HG03095 (cell line): ENCODE measurements around the gene OXER1.

Experiments
- ATAC-seq: cut with Tn5 transposase; IDR thresholded peaks from one replicate; pipeline ENCODE4 v1.9.1; 2021; ENCODE audit warnings: moderate library complexity; ENCODE audit not compliant: unreplicated experiment

Gene OXER1, protein sequence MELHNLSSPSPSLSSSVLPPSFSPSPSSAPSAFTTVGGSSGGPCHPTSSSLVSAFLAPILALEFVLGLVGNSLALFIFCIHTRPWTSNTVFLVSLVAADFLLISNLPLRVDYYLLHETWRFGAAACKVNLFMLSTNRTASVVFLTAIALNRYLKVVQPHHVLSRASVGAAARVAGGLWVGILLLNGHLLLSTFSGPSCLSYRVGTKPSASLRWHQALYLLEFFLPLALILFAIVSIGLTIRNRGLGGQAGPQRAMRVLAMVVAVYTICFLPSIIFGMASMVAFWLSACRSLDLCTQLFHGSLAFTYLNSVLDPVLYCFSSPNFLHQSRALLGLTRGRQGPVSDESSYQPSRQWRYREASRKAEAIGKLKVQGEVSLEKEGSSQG

DNA sequence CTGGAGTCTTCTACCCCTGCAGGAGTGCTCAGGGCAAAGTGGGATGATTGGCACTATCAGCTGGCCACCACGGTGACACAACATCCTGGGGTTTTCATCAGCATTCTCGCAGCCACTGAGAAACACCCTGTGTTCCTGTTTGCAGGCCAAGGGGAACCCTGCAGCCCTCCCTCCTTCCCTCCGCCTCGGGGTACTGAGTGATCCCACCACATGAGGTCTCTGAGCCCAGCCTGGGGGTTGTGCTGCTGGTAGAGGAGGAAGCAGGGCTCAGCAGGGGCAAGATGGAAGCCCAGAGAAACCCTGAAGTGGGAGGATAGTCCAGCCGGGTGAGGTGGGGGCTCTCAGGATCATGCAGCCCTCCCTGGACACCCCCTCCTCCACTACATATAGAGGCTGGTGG, at the start of gene OXER1:
Gene OXER1, minus strand, starts transcription at position 40 of the 400 bp plus-strand sequence. CDS start 73 bp downstream, outside the sequence.
- no peak for ATAC-seq

DNA sequence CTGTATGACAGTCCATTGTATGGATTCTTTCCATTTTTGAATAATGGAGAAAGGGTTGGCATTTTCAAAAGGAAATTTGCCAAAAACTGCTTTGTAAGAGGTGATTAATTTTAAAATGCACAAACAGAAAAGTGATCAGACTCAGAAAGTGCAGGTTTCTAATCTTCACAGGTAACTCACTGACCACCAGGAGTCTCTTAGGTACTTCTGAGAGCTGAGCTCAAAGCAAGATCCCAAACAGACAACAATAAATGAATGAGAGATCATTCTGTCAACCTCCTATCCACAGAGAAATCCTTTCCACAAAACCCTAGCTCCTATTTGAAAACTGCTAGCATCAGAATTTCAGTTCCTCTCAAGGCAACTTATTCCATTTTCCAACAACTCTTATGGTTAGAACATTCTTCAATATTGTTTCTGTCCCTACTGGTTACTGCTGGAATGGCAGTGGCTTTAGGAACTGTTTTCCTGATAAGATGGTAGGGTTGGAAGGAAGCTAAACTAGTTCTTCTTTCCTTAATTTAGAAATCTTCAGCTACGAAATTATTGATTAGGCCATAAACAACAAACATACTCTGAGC, 49.1 kb upstream of the OXER1 start:
- ATAC-seq, result no peak

DNA sequence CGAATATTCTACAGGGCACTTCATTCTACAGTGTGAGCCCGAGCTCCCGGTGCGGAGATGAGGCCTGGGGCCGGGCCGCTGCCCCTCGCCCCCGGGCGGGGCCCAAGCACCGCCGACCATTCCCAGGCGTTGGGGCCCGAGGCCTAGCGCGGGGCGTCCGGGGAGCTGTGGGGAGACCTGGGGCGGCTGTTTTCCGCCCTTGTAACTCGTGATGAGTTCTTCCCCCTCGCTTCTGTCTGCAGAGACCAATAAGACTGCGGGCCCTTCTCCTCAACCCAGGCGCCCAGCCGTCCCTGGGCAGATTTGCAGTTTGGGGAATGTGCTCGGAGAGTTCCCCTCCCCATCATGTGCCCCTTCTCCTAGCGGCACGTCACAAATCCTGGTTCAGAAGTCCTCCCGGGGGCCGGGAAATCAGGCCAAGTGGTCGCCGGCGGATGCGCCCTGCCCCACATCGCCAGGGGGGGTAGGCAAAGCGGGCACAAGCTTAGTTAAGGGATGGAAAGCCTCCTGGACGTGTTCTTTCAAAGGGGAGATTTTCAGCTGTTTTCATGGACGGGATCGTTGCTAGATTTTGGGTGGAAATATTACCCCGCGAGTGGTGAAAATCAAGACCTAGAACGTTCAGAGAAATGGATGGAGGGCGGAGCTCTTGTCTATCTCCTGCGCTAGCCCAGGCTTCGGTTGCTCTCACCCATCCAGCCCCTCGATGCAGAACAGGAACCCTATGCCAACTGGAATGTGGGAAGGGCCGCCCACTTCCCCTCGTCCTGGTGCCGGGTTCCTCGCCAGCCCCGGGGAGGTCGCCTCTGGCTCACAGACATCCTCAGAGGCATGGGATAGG, 47.3 kb upstream of the OXER1 start:
- peak; percentile 5 for ATAC-seq

DNA sequence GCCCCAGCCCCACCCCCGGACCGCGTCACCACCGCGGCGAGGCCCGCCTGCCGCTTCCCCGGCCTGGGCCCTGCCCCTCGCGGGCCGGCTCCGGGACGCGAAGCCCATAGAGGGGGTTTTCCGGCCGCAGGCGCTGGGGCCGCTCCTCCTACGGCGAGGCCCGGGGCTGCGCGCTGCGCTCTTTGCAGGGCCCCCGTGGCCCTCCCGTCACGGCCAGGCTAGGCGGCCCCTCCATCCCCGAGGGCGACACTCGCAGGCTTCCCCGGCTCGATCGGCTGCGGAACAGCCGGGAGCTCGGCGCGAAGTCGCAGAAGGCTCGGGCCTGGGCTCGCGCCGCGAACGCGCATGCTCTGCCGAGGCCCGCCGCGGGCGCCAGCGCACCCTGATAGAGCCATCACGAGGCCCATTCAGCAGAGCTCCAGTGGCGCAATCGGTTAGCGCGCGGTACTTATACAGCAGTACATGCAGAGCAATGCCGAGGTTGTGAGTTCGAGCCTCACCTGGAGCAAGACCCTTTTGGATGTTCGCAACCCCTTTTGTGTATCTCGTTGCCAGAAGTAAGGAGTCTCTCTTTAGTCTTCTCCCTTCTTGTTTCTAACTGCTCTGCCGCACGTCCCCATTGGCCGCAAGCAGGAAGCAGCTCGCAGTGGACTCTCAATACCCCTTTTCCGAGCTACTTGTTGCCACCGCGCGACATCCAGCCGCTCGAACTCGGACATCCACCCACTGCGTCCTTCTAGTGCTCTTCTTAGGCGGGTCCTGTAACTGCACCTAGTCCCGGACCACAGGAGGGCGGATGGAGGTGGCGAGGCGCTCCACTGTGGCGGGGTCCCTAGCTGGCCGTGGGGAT, 46.4 kb upstream of the OXER1 start:
- peak; percentile 70 for ATAC-seq

DNA sequence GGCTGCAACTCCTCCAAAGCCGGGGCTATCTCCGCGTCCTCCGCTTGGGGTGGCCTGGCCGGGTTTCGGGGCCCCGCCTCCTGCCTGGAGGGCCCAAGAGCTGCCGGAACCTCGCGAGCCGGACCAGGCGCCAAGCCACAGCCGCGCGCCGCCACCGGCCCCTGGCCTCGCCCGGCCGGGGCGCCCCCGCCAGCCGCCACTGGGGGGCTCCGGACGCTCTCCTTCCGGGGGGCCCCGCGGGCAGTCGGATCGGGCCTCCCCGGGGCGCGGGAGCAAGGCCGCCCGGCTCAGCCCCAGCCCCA, 45.8 kb upstream of the OXER1 start:
- ATAC-seq, result no peak

DNA sequence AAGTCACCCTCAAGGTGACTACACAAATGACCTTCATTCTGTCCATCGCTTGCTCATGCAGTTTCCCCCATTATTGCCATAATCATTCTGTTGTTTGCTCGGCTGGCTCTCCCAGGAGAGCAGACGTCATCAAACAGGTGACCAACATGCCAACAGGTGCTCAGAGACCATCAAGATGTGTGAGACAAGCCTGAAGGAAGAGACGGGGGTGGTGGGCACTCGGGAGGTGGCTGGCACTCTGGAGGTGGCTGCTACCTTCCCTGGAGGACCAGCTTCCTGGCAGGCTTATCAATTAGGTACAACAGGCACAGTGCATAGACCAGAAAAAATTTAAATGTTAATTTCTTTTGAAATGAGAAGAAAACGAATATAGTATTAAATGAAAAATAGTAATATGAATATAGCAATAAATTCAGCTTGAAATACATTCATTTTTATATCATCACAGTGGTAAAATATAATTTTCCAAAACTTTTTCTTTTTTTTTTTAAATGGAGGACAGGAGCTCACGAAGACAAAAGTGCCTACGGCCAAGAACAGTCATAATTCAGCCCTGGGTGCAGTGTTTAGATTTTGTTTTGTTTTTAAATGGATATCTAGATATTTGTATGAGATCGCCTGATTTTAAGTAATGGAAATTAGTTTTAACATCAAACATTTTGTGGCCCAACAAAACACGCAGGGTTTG, 45.3 kb upstream of the OXER1 start:
- no peak for ATAC-seq

DNA sequence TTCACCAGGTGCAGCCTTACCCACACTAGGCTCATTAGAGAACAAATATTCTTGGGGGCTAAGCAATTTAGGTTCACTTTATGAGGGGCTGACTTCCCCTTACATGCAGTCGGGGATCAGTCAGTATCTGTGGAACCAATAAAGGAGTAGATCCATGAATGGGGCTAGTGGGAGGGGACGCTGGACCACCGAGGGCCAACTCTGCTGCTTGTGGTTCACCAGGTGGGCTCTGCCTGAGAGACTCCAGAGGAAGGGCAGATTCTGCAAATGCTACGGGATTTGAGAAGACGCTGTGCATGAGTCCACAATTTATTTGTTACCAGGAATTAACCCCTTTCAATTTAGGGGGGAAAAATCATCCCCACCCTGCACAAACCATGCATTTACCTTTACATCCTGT, 44.4 kb upstream of the OXER1 start:
- ATAC-seq, result no peak

DNA sequence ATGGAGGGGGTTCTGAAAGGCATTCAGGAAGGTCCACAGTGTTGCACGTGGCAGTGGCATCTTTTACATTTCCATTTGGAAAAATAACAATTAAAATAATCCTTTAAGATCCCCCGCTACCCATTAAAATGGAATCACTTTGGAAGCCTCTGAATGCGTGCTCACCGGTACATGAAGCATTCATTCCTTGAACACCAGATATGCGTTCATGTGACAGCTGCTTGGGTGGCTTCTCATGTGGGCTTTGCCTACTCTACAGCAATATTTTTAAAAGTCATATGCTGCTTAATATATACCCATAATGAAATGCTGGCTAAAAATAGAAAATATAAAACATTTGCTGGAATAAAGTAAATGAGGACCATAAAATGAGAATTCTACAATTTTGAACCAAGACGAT, 42.9 kb upstream of the OXER1 start:
- no peak for ATAC-seq

DNA sequence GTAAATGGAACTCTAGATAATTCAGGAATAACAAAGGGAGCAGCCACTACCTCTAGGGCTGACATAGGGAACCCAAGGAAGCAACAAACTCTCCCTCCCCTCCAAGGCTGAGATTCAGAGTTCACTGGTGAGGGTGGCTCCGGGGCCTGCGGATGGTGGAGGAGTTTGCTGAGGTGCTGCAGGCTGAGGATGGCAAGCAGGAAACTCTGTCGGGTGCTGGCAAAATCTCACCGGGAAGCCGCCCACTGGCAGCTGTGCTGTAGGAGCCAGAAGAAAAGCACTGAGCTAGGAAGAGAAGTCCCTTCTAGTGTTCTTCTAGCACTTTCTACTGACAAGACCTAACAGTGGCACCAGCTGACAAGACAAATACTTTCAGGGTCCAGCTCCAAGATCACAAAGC, 41.0 kb upstream of the OXER1 start:
- no peak for ATAC-seq

DNA sequence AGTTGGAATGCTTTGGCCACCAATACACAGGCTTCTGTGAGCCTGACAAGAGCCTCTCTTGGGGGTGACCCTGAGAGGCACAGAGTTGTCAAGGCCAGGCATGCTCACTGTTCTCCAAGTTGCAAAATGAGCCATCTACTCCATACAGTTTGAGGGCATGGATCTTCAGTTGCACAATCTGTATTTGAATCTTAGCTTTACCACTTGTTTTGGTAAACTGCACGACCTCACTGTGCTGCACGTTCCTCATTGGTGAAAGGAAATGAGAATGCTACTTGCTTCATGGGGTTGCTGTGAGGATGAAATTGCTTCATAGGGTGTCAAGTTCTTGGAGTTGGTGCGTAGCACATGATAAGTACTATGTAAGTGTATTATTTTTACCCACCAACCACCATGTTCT, 40.4 kb upstream of the OXER1 start:
- ATAC-seq, result no peak

DNA sequence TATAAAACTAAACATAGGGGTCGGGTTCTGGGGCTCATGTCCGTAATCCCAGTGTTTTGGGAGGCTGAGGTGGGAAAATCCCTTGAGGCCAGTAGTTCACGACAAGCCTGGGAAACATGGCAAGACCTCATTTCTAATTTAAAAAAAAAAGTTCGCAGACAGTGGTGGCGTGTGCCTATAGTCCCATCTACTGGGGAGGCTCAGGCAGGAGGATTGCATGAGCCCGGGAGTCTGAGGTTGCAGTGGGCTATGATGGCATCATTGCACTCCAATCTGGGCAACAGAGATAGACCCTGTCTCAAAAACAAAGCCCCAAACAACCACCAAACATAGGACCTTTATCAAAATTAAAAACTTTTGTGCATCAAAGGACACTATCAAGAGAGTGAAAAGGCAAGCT, 38.2 kb upstream of the OXER1 start:
- ATAC-seq, result no peak

DNA sequence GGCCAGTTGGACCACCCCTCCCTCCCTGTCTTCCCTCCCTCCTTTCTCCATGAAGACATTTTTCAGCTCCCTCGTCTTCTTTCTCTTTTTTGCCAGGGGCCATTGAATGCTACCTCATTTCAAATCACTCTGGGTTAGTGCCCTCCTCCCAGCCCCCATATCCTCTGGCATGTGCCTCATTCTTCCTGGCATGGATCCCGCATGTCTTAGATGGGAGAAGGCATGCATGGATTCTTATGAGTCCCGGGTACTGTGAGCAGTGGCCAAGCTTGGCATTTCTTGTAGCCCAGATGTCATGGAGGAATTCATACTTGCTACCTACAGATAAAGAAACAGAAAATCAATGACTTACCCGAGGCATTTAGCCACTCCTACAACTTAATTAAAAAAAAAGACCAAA, 37.4 kb upstream of the OXER1 start:
- no peak for ATAC-seq

DNA sequence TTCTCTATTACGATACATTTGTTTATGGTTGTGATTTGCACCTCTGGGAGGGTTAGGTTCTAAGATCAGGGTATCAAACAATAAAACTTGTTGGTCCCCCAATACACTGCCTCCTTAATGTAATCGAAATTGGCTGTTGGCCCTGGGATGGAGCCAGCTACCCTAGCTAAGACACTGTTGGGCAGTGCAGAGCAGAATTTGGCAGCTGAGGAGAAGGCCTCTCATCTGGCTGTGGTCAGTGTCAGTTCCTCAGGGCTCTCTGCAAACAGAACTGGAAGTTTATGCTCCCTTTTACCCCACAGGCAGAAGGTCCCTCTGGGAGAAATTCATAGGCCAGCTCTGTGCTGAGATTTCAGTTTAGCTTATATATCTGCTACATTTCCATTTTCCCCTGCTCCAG, 37.0 kb upstream of the OXER1 start:
- ATAC-seq, result no peak

DNA sequence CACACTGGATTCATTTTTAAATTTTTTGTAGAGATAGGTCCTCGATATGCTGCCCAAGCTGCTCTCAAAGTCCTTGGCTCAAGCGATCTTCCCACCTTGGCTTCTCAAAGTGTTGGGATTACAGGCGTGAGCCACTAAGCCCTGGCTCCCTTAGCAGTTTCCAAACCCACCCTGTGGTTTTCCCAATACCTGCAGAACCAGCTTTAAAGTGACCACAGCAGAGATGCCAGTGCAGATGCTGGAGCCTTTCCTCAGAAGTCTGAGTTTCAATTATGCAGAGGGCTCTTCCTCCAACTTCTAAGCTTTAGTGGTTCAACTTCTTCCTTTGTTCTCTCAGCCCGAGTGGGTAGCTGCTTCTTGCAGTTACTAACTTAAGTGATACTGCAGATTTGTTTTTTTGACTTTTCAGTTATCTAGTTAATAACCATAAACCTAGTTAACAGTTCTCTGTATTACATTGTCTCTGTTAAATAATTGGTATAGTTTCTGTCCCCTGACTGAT, 36.6 kb upstream of the OXER1 start:
- ATAC-seq, result no peak

DNA sequence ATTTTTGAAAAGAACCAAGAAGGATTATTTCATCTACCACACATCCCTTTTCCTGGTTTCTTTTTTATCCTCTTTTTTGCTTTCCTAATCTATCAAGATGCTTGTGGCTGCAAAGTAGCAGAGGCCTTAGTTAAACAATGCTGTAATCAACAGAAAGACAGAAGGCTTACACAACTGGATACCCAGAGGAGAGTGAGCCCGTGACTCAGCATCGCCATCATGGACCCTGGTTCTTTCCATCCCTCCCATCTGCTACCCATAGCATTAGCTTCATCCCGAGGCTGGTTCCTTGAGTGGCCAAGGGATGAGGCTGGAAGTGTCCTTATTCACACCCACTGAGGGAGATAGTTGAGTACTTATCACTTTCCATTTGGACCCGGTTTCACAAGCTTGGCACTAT, 35.9 kb upstream of the OXER1 start:
- no peak for ATAC-seq

DNA sequence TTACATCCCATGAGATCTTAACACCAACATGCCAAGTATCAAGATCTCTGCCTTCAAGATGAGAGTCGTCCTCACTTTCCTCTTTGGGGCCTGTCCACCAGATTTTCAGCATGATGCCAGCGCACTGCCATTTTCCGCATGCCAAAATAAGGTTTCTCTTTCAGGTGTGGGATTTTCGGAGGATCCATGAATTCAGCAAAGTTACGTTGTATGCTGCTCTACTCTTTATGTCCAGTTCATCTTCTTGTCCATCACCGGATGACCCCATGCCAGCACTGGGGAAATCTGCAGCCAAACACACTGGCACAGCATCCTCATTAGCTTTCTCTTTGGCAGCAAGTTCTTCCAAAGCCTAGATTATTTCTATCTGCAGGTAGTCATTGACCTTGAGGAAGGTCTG, 33.3 kb upstream of the OXER1 start:
- no peak for ATAC-seq

DNA sequence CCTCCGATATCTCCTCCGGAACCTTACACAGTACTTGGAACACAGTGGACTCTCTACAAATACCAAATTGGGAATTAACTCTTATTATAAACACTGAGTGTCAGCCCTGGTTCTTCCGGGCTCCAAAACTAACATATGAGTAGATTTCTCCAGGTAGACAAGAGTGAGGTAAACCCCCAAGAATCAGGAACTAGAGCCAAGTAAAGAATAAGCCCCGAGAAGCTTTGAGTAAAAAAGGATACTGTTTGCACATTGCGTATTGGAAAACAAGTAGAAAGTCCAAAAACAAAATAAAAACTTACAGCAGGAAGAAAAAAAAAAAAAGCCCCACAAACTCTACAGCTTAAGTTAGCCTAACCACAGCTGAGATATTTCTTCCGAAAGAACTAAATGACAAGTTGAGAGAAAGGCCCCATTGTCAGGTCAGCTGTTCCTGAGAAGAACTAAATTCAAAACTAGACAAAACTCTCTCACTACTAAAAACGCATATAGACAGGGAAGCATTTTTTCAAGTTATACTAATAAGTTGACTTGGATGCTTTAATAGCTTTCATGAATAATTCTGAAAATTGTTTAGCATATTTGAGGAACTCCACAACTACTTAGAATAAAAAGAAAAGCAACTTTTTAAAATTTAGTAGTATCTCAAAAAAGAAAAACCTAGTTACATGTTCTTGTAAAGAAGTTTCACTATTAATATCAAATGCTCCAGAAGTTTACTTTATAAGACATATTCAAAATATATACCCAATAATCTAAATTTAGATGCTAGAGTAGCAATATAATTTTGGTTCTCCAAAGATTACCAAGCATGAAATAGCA, 32.7 kb upstream of the OXER1 start:
- peak; percentile 41 for ATAC-seq

DNA sequence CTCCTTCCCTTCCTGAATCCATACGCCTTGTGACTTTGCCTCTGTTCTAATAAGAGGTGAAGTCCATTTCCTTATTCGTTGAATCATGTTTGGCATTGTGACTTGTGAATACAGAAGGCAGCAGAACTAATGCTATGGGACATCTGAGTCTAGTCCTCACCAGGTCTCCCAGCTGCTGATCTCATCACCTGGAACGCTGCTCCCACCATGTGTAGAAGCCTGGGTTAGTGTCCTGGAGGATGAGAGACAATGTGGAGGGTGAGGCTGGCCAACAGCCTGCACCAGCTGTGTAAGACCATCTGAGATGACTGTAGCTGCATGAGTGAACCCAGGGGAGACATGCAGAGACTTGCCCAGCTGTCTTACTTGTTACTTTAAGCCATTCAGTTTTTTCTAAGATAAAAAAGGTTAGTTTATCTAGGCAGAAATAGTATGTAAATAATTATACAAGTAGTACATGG, 31.9 kb upstream of the OXER1 start:
- peak; percentile 35 for ATAC-seq

DNA sequence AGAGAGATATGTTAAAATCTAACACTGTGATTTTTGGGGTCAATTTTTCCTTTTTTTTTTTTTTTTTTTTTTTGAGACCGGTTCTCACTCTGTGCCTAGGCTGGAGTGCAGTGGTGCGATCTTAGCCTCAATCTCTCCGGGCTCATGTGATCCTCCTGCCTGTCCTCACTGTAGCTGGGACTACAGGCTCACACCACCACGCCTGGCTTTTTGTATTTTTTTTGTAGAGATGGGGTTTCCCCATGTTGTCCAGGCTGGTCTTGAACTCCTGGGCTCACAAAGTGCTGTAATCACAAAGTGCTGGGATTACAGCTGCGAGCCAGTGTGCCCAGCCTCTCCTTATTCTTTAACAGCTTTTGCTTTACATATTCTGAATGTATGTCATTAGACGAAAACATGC, 31.3 kb upstream of the OXER1 start:
- ATAC-seq, result no peak
